H1 (cell line): ENCODE data around the gene KLHDC7B. TPM values are rescaled to one million over a fixed set of nuclear protein-coding genes. Genes with fewer than 3 reads are reported as not detected.

Experiments
- KDM4A ChIP-seq: IDR thresholded peaks from one replicate; pipeline ENCODE4 v1.7.1; 2012; ENCODE audit warnings: low read depth, mild to moderate bottlenecking, moderate library complexity, low read length, inconsistent platforms; ENCODE audit not compliant: severe bottlenecking
- polyA plus RNA-seq, 7 experiments: library from polyadenylated mRNA; depleted of rRNA in 3 of 7; stranded (reverse) in 5 of 7; unstranded in 2 of 7; fragments of >200 nt in 5 of 7; fragments of 200-250 nt in 2 of 7; gene quantifications; 1 replicate in 5 of 7; 2 replicates in 1 of 7; 4 replicates in 1 of 7; pipeline versions ENCODE4 v1.2.1 to v1.2.3, GENCODE V29; 2011 to 2013; ENCODE audit warnings: missing spikeins in 2 of 7, mixed read lengths in 2 of 7
- total RNA-seq: library from RNA; stranded (reverse); fragmentation: NEBNext Ultra II Directional; extraction: Animal tissue kit (Norgen Biotek cat#: 25700); gene quantifications from 2 replicates; pipeline ENCODE4 v1.2.1, GENCODE V29; 2021

KLHDC7B gene
- total and polyA plus RNA-seq, 2 of the 8 experiments (the other 6 are each of a cell fraction or from before 2014, with no cell fraction given) = not detected

- TF ChIP-seq KDM4A = peak; percentile 40
Measured at GRCh38 chr22:50525104-50525857, 20.4 kb upstream of the KLHDC7B start, which contains the start of gene SCO2 (continued).
